Endodermal cell (in vitro differentiated cells): ENCODE measurements around the gene BCL11A. TPM values are rescaled to one million over a fixed set of nuclear protein-coding genes. Genes with fewer than 3 reads are reported as not detected.

Experiments
- DNase-seq: peaks from one replicate; pipeline ENCODE4 v3.0.0-alpha.2; 2017
- H3K27ac ChIP-seq: 2 replicates; pipeline ENCODE4 v1.5.1; 2013; ENCODE audit warnings: mild to moderate bottlenecking, low read depth, low read length, moderate library complexity
- H3K27me3 ChIP-seq: 2 replicates; pipeline ENCODE4 v1.6.1; 2013; ENCODE audit warnings: mild to moderate bottlenecking, low read length, moderate library complexity; ENCODE audit not compliant: insufficient read depth, control insufficient read depth, poor library complexity, severe bottlenecking
- H3K36me3 ChIP-seq: 2 replicates; pipeline ENCODE4 v1.7.0; 2013; ENCODE audit warnings: mild to moderate bottlenecking, low read length, moderate library complexity; ENCODE audit not compliant: control insufficient read depth, insufficient read depth
- H3K4me1 ChIP-seq: one replicate; pipeline ENCODE4 v1.7.0; 2013; ENCODE audit warnings: low read length; ENCODE audit not compliant: control insufficient read depth, insufficient read depth
- H3K4me3 ChIP-seq: 2 replicates; pipeline ENCODE4 v1.5.1; 2013; ENCODE audit warnings: mild to moderate bottlenecking, low read length, moderate library complexity
- H3K9ac ChIP-seq: 2 replicates; pipeline ENCODE4 v1.6.1; 2013; ENCODE audit warnings: mild to moderate bottlenecking, low read length, moderate library complexity; ENCODE audit not compliant: poor library complexity, severe bottlenecking; ENCODE audit errors: extremely low read depth
- H3K9me3 ChIP-seq: 2 replicates; pipeline ENCODE4 v1.6.1; 2013; ENCODE audit warnings: mild to moderate bottlenecking, low read length, moderate library complexity; ENCODE audit not compliant: control insufficient read depth
- H3K27ac Mint-ChIP-seq: 2 replicates; pipeline ENCODE4 v1.8.0; 2020; ENCODE audit warnings: mixed read lengths
- H3K27me3 Mint-ChIP-seq: 2 replicates; pipeline ENCODE4 v1.8.0; 2021; ENCODE audit warnings: mild to moderate bottlenecking, mixed read lengths; ENCODE audit not compliant: insufficient read depth
- H3K36me3 Mint-ChIP-seq: 2 replicates; pipeline ENCODE4 v1.8.0; 2020; ENCODE audit warnings: low read depth, mixed read lengths
- H3K4me1 Mint-ChIP-seq: 2 replicates; pipeline ENCODE4 v1.8.0; 2020; ENCODE audit warnings: mixed read lengths
- H3K4me3 Mint-ChIP-seq: 2 replicates; pipeline ENCODE4 v1.8.0; 2020; ENCODE audit warnings: mild to moderate bottlenecking, moderate library complexity, mixed read lengths
- H3K9me3 Mint-ChIP-seq: 2 replicates; pipeline ENCODE4 v1.8.0; 2020; ENCODE audit warnings: mild to moderate bottlenecking, mixed read lengths
- CTCF ChIP-seq: fragments of 200-600 bp; sonication (generic); conservative IDR thresholded peaks from 2 replicates; pipeline ENCODE4 v1.5.0; 2021; ENCODE audit warnings: antibody characterized with exemption, mild to moderate bottlenecking
- WGBS, 2 experiments: methylation state at CpG; one replicate each; pipeline versions ENCODE4 v1.1.5 to v1.1.7; 2013; ENCODE audit warnings: missing lambda C conversion rate in 2 of 2, mixed read lengths in 1 of 2; ENCODE audit not compliant: insufficient coverage in 1 of 2, insufficient read length in 1 of 2; 5-methylcytosine and 5-hydroxymethylcytosine counted together
- total RNA-seq, 2 donors: library from RNA; stranded (reverse); fragmentation: NEBNext Ultra II Directional in 1 of 2; extraction: Animal tissue kit (Norgen Biotek cat#: 25700) in 1 of 2; gene quantifications; 2 replicates in 1 of 2; 3 replicates in 1 of 2; pipeline ENCODE4 v1.2.1, GENCODE V29; 2021

Gene BCL11A
- total RNA-seq, 2 donors from 2014 or later = 14.7 to 16.3 TPM

- H3K4me1 Mint-ChIP-seq = peaks cover 73% of the 10 kb centered on the region
- no peak overlapping the region for H3K4me3 Mint-ChIP-seq
- Histone ChIP-seq H3K4me1 (peaks cover 15% of the 10 kb centered on the region), H3K36me3 (no peaks in the 10 kb centered on the region), H3K9ac (no peak overlapping the region), H3K27me3 (peaks cover 37% of the 10 kb centered on the region), H3K9me3 (no peaks in the 10 kb centered on the region), H3K27ac (no peak overlapping the region), H3K4me3 (no peak overlapping the region)
- TF ChIP-seq CTCF = no peak
- peaks cover 62% of the 10 kb centered on the region for H3K27me3 Mint-ChIP-seq
- H3K27ac Mint-ChIP-seq = no peak overlapping the region
- 72 to 83% methylated on average over 2 to 3 of the region's 3 CpGs for WGBS, 2 experiments
- H3K9me3 Mint-ChIP-seq = no peaks in the 10 kb centered on the region
- H3K36me3 Mint-ChIP-seq = peaks cover 2% of the 10 kb centered on the region
- no peak for DNase-seq
Measured at GRCh38 chr2:60473546-60473945, 79.9 kb downstream of the BCL11A start.

- H3K4me3 ChIP-seq = no peak overlapping the region
- no peaks in the 10 kb centered on the region for H3K36me3 ChIP-seq
- no peak overlapping the region for H3K27ac ChIP-seq
- H3K27me3 ChIP-seq = peaks cover 29% of the 10 kb centered on the region
- H3K4me1 Mint-ChIP-seq = peaks cover 71% of the 10 kb centered on the region
- no peak overlapping the region for H3K27ac Mint-ChIP-seq
- H3K4me1 ChIP-seq = peaks cover 15% of the 10 kb centered on the region
- WGBS, 2 experiments = 86 to 89% methylated on average over 3 to 5 of the region's 5 CpGs
- no peak for TF ChIP-seq CTCF
- peaks cover 54% of the 10 kb centered on the region for H3K27me3 Mint-ChIP-seq
- no peak for DNase-seq
- H3K9me3 Mint-ChIP-seq = no peaks in the 10 kb centered on the region
- H3K9ac ChIP-seq = no peak overlapping the region
- no peak overlapping the region for H3K4me3 Mint-ChIP-seq
- peaks cover 2% of the 10 kb centered on the region for H3K36me3 Mint-ChIP-seq
- H3K9me3 ChIP-seq = no peaks in the 10 kb centered on the region
Measured at GRCh38 chr2:60472663-60473289, 80.7 kb downstream of the BCL11A start.

- peaks cover 64% of the 10 kb centered on the region for H3K4me1 Mint-ChIP-seq
- H3K4me3 Mint-ChIP-seq = no peak overlapping the region
- no peak for TF ChIP-seq CTCF
- H3K9ac ChIP-seq = no peak overlapping the region
- no peak overlapping the region for H3K27ac ChIP-seq
- no peaks in the 10 kb centered on the region for H3K9me3 ChIP-seq
- H3K4me1 ChIP-seq = peaks cover 15% of the 10 kb centered on the region
- H3K27me3 ChIP-seq = peaks cover 25% of the 10 kb centered on the region
- H3K36me3 ChIP-seq = no peaks in the 10 kb centered on the region
- peaks cover 47% of the 10 kb centered on the region for H3K27me3 Mint-ChIP-seq
- DNase-seq = no peak
- WGBS, 2 experiments = 93 to 96% methylated on average over 4 to 5 of the region's 5 CpGs
- no peak overlapping the region for H3K27ac Mint-ChIP-seq
- no peaks in the 10 kb centered on the region for H3K9me3 Mint-ChIP-seq
- H3K36me3 Mint-ChIP-seq = no peaks in the 10 kb centered on the region
- no peak overlapping the region for H3K4me3 ChIP-seq
Measured at GRCh38 chr2:60472041-60472440, 81.4 kb downstream of the BCL11A start.
